Skeletal muscle satellite cell (primary cell): ENCODE measurements around the gene RECQL5.

ENCODE experiments used
- H3K27me3 ChIP-seq: 2 replicates; pipeline ENCODE4 v1.7.0; 2013; ENCODE audit warnings: low read length; ENCODE audit not compliant: control insufficient read depth, insufficient read depth
- H3K36me3 ChIP-seq: 2 replicates; pipeline ENCODE4 v1.7.0; 2013; ENCODE audit warnings: mild to moderate bottlenecking, control low read depth, low read length; ENCODE audit not compliant: insufficient read depth
- H3K4me1 ChIP-seq: 2 replicates; pipeline ENCODE4 v1.7.0; 2013; ENCODE audit warnings: low read length; ENCODE audit not compliant: control insufficient read depth, insufficient read depth
- H3K4me2 ChIP-seq: 2 replicates; pipeline ENCODE4 v1.7.0; 2013; ENCODE audit warnings: mild to moderate bottlenecking, low read length
- H3K4me3 ChIP-seq: 2 replicates; pipeline ENCODE4 v1.7.0; 2013; ENCODE audit warnings: low read length
- H3K9ac ChIP-seq: 2 replicates; pipeline ENCODE4 v1.7.0; 2013; ENCODE audit warnings: mild to moderate bottlenecking, low read depth, low read length, moderate library complexity
- H3K9me3 ChIP-seq: replicated peaks from 2 replicates; pipeline ENCODE4 v1.7.0; 2013; ENCODE audit warnings: mild to moderate bottlenecking, control low read depth, low read length

Gene RECQL5

DNA sequence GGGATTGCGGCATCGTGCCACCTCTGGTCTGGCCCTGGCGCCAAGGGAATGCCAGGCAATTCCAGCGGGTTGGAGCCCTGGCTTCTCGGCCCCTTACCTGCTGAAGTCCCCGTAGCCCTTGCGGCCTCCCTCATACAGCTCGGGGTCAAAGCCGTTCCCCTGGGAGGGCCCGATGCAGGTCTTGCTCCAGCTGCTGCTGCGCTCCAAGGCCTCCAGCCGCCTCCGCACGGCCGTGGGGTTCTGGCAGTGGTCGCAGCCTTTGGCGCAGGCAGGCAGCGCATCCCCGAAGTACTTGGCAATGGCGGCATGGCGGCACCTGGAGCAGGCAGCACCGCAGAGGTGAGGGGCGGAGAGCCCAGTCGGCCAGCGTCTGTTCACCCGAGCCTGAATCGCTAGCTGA is 35.6 kb downstream of the RECQL5 start:
- Histone ChIP-seq H3K9me3 (no peaks in the 10 kb centered on the region), H3K36me3 (no peaks in the 10 kb centered on the region), H3K4me2 (no peak overlapping the region), H3K4me1 (peaks cover 16% of the 10 kb centered on the region), H3K4me3 (no peak overlapping the region), H3K27me3 (no peaks in the 10 kb centered on the region), H3K9ac (no peak overlapping the region)

DNA sequence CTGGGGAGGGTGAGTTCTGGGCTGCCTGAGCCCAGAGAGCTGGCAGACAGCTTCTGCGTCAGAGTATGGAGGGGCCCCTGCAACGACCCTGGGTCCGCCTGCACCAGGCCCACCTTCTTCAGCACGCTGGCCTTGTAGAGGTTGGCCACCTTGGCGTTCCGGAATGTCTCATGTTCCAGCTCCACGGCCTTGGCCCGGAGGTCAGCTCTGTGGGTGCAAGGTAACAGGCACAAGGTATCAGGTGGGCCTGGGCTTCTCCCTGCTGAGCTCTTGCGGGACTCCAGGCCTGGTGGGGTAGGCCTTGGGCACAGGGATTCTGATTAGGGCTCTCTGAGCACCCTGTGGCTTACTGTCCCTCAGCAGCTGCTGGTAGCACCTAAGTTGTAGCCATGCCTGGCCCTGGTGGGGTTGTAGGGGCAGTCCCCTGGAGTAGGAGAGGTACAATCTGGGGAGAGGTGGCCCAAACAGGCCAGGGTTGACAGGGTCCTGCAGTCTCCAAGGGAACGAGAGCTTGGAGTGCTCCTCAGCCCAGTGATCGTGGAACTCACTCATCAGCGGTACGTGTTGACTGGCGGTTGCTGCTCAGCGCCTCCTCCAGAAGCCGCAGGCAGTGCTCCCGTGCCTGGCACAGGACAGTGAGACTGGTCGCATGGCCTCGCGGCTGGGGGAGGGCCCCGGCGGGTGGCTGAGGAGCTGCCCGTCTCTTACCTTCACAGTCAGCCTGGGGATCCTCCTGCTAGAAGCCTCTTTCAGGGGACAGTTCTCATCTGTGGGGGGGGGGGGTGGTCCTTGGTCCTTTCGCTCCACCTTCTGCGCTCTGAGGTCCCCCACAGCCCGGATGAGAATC is 36.7 kb downstream of the RECQL5 start:
- H3K9ac ChIP-seq: no peak overlapping the region
- no peak overlapping the region for H3K4me3 ChIP-seq

DNA sequence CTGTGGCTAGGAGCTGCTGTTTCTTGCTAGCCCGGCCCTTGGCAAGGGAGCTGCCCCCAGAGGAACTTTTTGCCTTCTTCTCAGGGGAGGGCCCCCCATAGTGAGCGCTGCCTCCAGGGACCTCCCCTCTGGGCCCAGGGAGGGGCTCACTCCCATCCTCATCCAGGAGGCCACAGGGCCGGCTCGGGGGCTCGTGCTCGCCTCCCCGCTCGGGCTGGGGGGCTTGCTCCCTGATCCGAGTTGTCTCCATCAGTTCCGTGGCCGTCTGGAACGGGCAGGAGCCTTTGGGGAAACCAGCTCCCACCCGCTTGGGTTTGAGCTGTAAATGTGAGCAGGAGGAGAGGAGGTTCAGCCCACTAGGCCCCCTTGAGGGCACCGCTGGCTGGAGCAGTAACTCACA is 37.8 kb downstream of the RECQL5 start:
- no peak overlapping the region for H3K9ac ChIP-seq

More for the DNA sequence above, 36.7 kb downstream of the RECQL5 start:
- Histone ChIP-seq H3K27me3 (no peaks in the 10 kb centered on the region), H3K36me3 (no peaks in the 10 kb centered on the region), H3K4me2 (no peak overlapping the region), H3K9me3 (no peaks in the 10 kb centered on the region), H3K4me1 (peaks cover 16% of the 10 kb centered on the region)

DNA sequence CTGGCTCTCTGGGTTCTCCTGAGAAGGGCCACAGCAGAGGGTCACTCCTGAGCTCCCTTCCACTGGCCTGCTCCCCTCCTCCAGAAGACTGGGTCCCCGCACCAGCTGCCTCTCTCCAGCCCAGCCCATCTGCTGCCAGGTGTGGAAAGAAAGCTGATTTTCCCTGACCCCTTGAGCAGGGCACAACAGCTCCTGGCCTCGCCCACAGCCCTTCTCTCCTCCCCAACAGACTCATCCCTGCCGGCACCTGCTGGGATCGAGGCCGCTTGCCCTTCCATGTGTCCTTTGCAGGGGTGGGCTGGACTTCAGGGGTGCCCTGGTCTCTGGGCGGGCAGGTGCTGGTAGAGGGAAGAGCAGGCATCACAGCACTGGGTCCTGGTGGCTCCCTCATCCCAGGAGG is 38.5 kb downstream of the RECQL5 start:
- Histone ChIP-seq H3K9ac (no peak overlapping the region), H3K4me3 (no peak overlapping the region), H3K4me1 (peaks cover 5% of the 10 kb centered on the region), H3K9me3 (no peaks in the 10 kb centered on the region), H3K36me3 (no peaks in the 10 kb centered on the region), H3K4me2 (no peak overlapping the region), H3K27me3 (no peaks in the 10 kb centered on the region)

More for the DNA sequence above, 37.8 kb downstream of the RECQL5 start:
- H3K9me3 ChIP-seq: no peaks in the 10 kb centered on the region
- H3K27me3 ChIP-seq: no peaks in the 10 kb centered on the region
- H3K4me2 ChIP-seq: no peak overlapping the region
- peaks cover 12% of the 10 kb centered on the region for H3K4me1 ChIP-seq
- H3K36me3 ChIP-seq: no peaks in the 10 kb centered on the region
- no peak overlapping the region for H3K4me3 ChIP-seq

DNA sequence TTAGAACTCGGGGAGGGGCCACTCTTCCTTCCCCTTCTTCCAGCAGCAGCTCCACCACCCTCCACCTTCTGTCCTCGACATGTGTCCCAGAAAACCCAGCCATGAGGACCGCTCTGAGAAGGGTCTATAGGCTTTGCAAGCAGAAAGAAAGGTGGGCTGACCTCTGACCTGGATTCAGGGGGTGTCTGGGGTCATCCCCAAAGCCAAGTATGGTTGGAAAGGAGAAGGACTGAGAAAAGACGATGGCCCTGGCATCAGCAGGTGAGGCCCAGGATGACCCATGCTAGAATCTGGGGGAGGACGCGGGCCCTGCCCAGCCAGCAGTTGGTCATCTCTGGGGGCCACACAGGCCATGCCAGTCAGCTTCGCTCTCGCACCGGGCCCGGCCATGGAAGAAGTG is 39.9 kb downstream of the RECQL5 start:
- Histone ChIP-seq H3K4me1 (no peaks in the 10 kb centered on the region), H3K36me3 (no peaks in the 10 kb centered on the region), H3K27me3 (no peaks in the 10 kb centered on the region), H3K9ac (no peak overlapping the region), H3K4me2 (no peak overlapping the region), H3K4me3 (no peak overlapping the region), H3K9me3 (no peaks in the 10 kb centered on the region)

DNA sequence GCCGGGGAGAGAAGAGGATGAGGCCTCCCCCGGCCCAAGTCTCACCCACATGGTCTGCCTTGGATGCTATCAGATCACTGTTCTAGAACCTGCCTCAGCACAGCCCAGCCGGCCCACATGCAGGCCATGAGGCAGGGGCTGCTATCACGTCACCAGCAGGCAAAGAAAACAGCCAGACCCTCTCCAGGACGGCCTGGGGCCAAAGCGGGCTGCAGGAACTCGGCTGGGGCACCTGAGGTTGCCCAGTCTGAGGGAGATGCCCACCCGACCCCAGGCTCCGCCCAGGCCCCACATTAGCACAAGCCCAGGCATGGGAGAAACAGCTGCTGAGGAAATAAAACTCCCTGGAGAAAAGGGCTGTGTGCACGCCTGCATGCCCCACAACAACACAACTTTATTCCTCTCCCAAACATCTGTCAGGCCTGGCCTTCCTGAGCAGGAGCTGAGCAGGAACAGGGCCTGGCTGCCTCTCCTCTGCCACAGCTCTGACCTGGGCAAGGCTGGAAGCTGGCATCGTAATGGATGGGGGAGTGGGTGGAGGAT is 40.4 kb downstream of the RECQL5 start:
- no peaks in the 10 kb centered on the region for H3K36me3 ChIP-seq
- H3K9me3 ChIP-seq: no peaks in the 10 kb centered on the region
- H3K27me3 ChIP-seq: no peaks in the 10 kb centered on the region
- H3K4me2 ChIP-seq: no peak overlapping the region
- no peak overlapping the region for H3K4me3 ChIP-seq
- no peaks in the 10 kb centered on the region for H3K4me1 ChIP-seq
- no peak overlapping the region for H3K9ac ChIP-seq

DNA sequence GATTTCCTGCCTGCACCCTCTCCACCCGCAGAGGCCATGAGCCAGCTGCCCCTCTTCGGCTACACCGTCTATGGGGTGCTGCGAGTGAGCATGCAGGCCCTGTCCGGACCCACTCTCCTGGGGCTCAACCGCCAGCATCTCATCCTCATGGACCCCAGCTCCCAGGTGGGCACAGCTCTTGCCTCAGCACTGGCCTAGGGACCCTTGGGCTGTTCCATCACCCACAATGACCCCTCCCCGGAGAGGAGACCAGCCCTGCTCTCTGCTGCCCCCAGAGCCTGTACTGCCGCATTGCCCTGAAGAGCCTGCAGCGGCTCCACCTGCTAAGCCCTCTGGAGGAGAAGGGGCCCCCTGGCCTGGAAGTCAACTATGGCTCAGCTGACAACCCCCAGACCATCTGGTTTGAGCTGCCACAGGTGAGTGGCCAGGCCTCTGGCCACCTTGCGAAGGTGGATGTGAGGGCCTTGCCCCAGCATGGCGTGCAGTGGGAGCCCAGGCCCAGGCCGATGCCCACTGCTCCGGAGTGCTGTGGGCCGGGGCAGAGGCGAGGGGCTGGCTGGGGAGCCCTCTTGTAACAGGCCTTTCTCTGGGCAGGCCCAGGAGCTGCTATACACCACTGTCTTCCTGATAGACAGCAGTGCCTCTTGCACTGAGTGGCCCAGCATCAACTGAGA is 41.0 kb downstream of the RECQL5 start:
- Histone ChIP-seq H3K9ac (no peak overlapping the region), H3K4me1 (no peaks in the 10 kb centered on the region), H3K9me3 (no peaks in the 10 kb centered on the region), H3K4me2 (no peak overlapping the region), H3K4me3 (no peak overlapping the region), H3K27me3 (no peaks in the 10 kb centered on the region), H3K36me3 (no peaks in the 10 kb centered on the region)

DNA sequence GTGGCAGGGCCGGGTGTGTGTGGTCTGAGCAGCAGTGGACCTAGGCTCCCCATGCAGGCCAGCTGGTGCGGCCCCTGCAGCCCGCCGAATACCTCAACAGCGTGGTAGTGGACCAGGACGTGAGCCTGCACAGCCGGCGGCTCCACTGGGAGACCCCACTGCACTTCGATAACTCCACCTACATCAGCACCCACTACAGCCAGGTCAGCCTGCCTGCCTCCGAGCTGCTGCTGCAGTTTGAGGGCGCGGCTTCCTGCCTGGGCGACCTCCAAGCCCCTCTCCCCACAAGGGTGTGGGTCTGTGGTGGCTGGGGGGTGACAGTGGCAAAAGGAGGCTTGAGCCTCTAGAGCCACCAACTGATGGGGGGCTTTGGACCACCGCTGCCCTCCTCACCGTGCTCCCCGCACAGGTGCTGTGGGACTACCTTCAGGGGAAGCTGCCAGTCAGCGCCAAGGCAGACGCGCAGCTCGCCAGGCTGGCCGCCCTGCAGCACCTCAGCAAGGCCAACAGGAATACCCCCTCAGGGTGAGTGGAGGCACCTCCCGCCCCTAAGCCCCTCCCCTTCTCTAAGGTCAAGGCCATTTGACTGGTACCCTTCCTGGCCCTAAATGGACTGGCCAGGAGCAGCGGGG is 42.1 kb downstream of the RECQL5 start:
- Histone ChIP-seq H3K36me3 (no peaks in the 10 kb centered on the region), H3K9me3 (no peaks in the 10 kb centered on the region), H3K4me2 (no peak overlapping the region), H3K9ac (no peak overlapping the region), H3K27me3 (no peaks in the 10 kb centered on the region), H3K4me1 (no peaks in the 10 kb centered on the region), H3K4me3 (no peak overlapping the region)

DNA sequence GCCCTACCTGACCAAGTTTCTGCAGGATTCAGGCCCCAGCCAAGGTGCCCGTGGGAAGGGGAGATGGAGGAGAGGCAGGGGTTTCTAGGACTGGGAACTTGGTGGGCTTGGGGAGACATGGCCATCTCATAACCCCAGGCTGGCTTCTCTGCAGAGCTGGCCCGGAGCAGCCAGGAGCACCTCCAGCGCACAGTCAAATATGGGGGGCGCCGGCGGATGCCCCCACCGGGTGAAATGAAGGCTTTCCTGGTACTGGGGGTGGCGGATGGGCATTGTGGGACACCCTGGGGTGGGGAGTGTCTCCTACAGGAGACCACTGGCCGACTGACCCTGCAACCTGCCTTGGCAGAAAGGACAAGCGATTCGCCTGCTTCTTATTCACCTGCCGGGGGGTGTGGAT is 42.9 kb downstream of the RECQL5 start:
- H3K9me3 ChIP-seq: no peaks in the 10 kb centered on the region
- no peak overlapping the region for H3K4me2 ChIP-seq
- no peaks in the 10 kb centered on the region for H3K36me3 ChIP-seq
- no peak overlapping the region for H3K9ac ChIP-seq
- H3K27me3 ChIP-seq: no peaks in the 10 kb centered on the region
- H3K4me3 ChIP-seq: no peak overlapping the region
- H3K4me1 ChIP-seq: no peaks in the 10 kb centered on the region

DNA sequence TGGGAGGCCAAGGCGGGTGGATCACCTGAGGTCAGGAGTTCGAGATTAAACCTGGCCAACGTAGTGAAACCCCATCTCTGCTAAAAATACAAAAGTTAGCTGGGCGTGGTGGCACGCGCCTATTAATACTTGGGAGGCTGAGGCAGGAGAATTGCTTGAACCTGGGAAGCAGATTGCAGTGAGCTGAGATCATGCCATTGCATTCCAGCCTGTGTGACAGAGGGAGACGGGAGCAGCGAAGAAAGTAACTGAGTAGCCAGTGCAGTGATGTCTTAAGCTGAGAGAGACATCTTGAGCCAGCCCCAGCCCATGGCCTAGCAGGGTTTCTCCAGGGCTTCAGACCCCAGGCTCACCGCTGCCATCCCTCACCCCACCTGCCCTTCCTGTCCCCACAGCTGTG is 43.6 kb downstream of the RECQL5 start:
- no peaks in the 10 kb centered on the region for H3K27me3 ChIP-seq
- H3K9me3 ChIP-seq: no peaks in the 10 kb centered on the region
- H3K4me2 ChIP-seq: no peak overlapping the region
- H3K9ac ChIP-seq: no peak overlapping the region
- H3K4me3 ChIP-seq: no peak overlapping the region
- H3K4me1 ChIP-seq: no peaks in the 10 kb centered on the region
- no peaks in the 10 kb centered on the region for H3K36me3 ChIP-seq

DNA sequence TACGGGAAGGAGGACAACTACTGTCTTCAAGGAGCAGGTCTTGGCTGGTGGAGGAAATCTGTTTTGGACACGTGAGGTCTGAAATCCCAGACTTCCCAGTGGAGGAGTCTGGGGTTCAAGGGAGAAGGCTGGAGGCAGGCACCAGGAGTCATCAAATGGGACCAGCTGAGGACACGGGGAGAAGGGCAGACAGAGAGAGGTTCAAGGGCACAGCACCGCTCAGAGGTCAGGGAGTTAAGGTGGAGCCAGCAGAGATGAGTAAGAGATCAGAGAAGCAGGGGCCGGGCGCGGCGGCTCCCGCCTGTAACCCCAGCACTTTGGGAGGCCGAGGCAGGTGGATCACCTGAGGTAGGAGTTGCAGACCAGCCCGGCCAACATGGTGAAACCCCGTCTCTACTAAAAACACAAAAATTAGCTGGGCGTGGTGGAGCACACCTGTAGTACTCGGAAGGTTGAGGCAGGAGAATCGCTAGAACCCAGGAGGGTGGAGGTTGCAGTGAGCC is 44.1 kb downstream of the RECQL5 start:
- no peaks in the 10 kb centered on the region for H3K9me3 ChIP-seq
- no peak overlapping the region for H3K9ac ChIP-seq
- no peaks in the 10 kb centered on the region for H3K36me3 ChIP-seq
- H3K27me3 ChIP-seq: no peaks in the 10 kb centered on the region
- no peaks in the 10 kb centered on the region for H3K4me1 ChIP-seq
- H3K4me2 ChIP-seq: no peak overlapping the region
- no peak overlapping the region for H3K4me3 ChIP-seq
